Breast epithelium (tissue), 3 donors: ENCODE measurements around the gene BTD.

ENCODE experiments used
- POLR2A ChIP-seq: fragments of 450-650 bp; IDR thresholded peaks from one replicate; pipeline ENCODE4 v1.6.1; 2016; ENCODE audit warnings: antibody characterized with exemption, mild to moderate bottlenecking, moderate library complexity
- POLR2AphosphoS5 ChIP-seq, 3 donors: sonication (generic); formaldehyde crosslinking; IDR thresholded peaks; one replicate each; pipeline ENCODE4 v1.6.1; 2017; ENCODE audit warnings: antibody characterized with exemption in 3 of 3
- TF ChIP-seq, protein P1 (sequence below), 3 donors: fragments of 450-650 bp; IDR thresholded peaks; one replicate each; pipeline ENCODE4 v1.5.1; 2016 to 2017; ENCODE audit warnings: antibody characterized with exemption in 3 of 3, mild to moderate bottlenecking in 3 of 3, moderate library complexity in 3 of 3

DNA sequence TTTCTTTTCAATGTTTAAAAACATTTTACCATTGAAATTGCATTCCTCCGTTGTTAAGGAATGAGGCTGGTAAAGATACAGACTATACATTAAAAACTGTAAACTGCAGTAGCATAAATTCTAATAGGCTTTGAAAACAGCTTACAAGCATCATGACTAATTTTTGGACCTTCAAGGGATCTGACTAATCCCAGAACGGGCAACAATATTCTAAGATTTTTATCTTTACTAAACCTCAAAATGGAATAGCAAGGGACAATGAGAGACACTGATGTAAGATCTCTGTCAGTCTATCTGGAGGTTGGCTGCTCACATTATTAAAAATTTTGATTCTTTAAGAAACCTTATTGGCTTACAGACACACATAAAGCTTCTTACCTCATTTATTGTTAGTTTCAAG is 74.7 kb downstream of the BTD start:
- TF ChIP-seq, protein P1, sequence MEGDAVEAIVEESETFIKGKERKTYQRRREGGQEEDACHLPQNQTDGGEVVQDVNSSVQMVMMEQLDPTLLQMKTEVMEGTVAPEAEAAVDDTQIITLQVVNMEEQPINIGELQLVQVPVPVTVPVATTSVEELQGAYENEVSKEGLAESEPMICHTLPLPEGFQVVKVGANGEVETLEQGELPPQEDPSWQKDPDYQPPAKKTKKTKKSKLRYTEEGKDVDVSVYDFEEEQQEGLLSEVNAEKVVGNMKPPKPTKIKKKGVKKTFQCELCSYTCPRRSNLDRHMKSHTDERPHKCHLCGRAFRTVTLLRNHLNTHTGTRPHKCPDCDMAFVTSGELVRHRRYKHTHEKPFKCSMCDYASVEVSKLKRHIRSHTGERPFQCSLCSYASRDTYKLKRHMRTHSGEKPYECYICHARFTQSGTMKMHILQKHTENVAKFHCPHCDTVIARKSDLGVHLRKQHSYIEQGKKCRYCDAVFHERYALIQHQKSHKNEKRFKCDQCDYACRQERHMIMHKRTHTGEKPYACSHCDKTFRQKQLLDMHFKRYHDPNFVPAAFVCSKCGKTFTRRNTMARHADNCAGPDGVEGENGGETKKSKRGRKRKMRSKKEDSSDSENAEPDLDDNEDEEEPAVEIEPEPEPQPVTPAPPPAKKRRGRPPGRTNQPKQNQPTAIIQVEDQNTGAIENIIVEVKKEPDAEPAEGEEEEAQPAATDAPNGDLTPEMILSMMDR (IDR thresholded peaks at IDR 0.05) = no peak
- no peak for TF ChIP-seq POLR2AphosphoS5 (IDR thresholded peaks at IDR 0.05)
- no peak for TF ChIP-seq POLR2A
